Keratinocyte (primary cell): ENCODE results near the gene NINJ1.

Experiments used
- CTCF ChIP-seq, 3 experiments: IDR thresholded peaks in 1 of 3; conservative IDR thresholded peaks in 1 of 3; optimal IDR thresholded peaks in 1 of 3; 2 replicates in 2 of 3; 3 replicates in 1 of 3; pipeline versions ENCODE3 to v1.5.1; 2011; ENCODE audit warnings: low read length in 3 of 3, mild to moderate bottlenecking in 3 of 3, moderate library complexity in 2 of 3, control low read depth in 1 of 3, inconsistent platforms in 1 of 3; ENCODE audit not compliant: insufficient read depth in 2 of 3; ENCODE audit errors: extremely low read depth in 1 of 3
- EZH2 ChIP-seq: IDR thresholded peaks from one replicate; pipeline ENCODE4 v1.6.1; 2012; ENCODE audit warnings: inconsistent platforms, mild to moderate bottlenecking, low read length, moderate library complexity

- TF ChIP-seq EZH2, result no peak
- no peak for TF ChIP-seq CTCF (optimal IDR thresholded peaks at IDR 0.05 in 1 of 3, IDR thresholded peaks at IDR 0.05 in 1 of 3, conservative IDR thresholded peaks at IDR 0.05 in 1 of 3; ENCODE audit: extremely low read depth in 1 of 3, insufficient read depth in 2 of 3, low read length in 3 of 3)
Observed at GRCh38 chr9:93126825-93127368, 7.2 kb downstream of the NINJ1 start.
